ENCODE results near the gene CORO1C.

GRCh38 chr12:108694812-108695278 is 36.5 kb downstream of the CORO1C start:
- TF ChIP-seq CTCF (IDR thresholded peaks at IDR 0.05; ENCODE audit: borderline replicate concordance, extremely low read depth, low read length, poor library complexity, severe bottlenecking) = no peak
- no peak for TF ChIP-seq EZH2 (IDR thresholded peaks at IDR 0.05; ENCODE audit: borderline replicate concordance, low read depth, low read length, severe bottlenecking)

All from DND-41 (cell line).